Mesendoderm (in vitro differentiated cells): Measurements from ENCODE around the gene CYB561D1.
A peak's percentile ranks its signal among the peaks of the same experiment; 100 is the strongest.

Experiments used
- DNase-seq: peaks from one replicate; pipeline ENCODE4 v3.0.0; 2013
- H2AK5ac ChIP-seq: 2 replicates; pipeline ENCODE4 v1.6.1; 2013; ENCODE audit warnings: low read length, inconsistent platforms
- H2BK120ac ChIP-seq: 2 replicates; pipeline ENCODE4 v1.6.1; 2013; ENCODE audit warnings: low read depth, mild to moderate bottlenecking, low read length, moderate library complexity, mixed read lengths
- H2BK15ac ChIP-seq: replicated peaks from 2 replicates; pipeline ENCODE4 v1.6.1; 2013; ENCODE audit warnings: low read depth, mild to moderate bottlenecking, moderate library complexity
- H2BK5ac ChIP-seq: 2 replicates; pipeline ENCODE4 v1.6.1; 2013; ENCODE audit warnings: low read length, inconsistent platforms
- H3K18ac ChIP-seq: 2 replicates; pipeline ENCODE4 v1.6.1; 2013; ENCODE audit warnings: mild to moderate bottlenecking, low read length, mixed read lengths
- H3K23ac ChIP-seq: one replicate; pipeline ENCODE4 v1.6.1; 2013; ENCODE audit warnings: low read length
- H3K27ac ChIP-seq: 2 replicates; pipeline ENCODE4 v1.5.1; 2013; ENCODE audit warnings: low read depth, mild to moderate bottlenecking, inconsistent platforms, low read length, moderate library complexity
- H3K27me3 ChIP-seq: 2 replicates; pipeline ENCODE4 v1.6.1; 2013; ENCODE audit warnings: low read length, control low read depth, mild to moderate bottlenecking, inconsistent platforms; ENCODE audit not compliant: insufficient read depth, poor library complexity
- H3K36me3 ChIP-seq: 2 replicates; pipeline ENCODE4 v1.6.1; 2013; ENCODE audit warnings: low read length, inconsistent platforms; ENCODE audit not compliant: control insufficient read depth, insufficient read depth
- H3K4ac ChIP-seq: one replicate; pipeline ENCODE4 v1.6.1; 2013; ENCODE audit warnings: low read depth, mild to moderate bottlenecking, low read length, moderate library complexity
- H3K4me1 ChIP-seq: 2 replicates; pipeline ENCODE4 v1.6.1; 2013; ENCODE audit warnings: low read depth, low read length, inconsistent platforms; ENCODE audit not compliant: control insufficient read depth
- H3K4me2 ChIP-seq: 2 replicates; pipeline ENCODE4 v1.6.1; 2013; ENCODE audit warnings: low read length
- H3K4me3 ChIP-seq: 2 replicates; pipeline ENCODE4 v1.5.1; 2013; ENCODE audit warnings: mild to moderate bottlenecking, low read length
- H3K56ac ChIP-seq: one replicate; pipeline ENCODE4 v1.6.1; 2013; ENCODE audit warnings: low read length
- H3K79me1 ChIP-seq: 2 replicates; pipeline ENCODE4 v1.6.1; 2013; ENCODE audit warnings: low read length, inconsistent platforms
- H3K79me2 ChIP-seq: 2 replicates; pipeline ENCODE4 v1.6.1; 2013; ENCODE audit warnings: mild to moderate bottlenecking, low read length; ENCODE audit not compliant: control insufficient read depth, insufficient read depth
- H3K9ac ChIP-seq: 2 replicates; pipeline ENCODE4 v1.6.1; 2013; ENCODE audit warnings: low read length, inconsistent platforms
- H4K5ac ChIP-seq: one replicate; pipeline ENCODE4 v1.6.1; 2013; ENCODE audit warnings: low read length
- H4K8ac ChIP-seq: one replicate; pipeline ENCODE4 v1.6.1; 2013; ENCODE audit warnings: low read depth, mild to moderate bottlenecking, control low read depth, low read length, moderate library complexity
- WGBS: extraction: QIAGEN DNeasy Blood & Tissue Kit; methylation state at CpG from one replicate; pipeline ENCODE4 v1.1.7; 2013; ENCODE audit warnings: low lambda C conversion rate, missing lambda C conversion rate; ENCODE audit not compliant: insufficient coverage; ENCODE audit errors: extremely low coverage; 5-methylcytosine and 5-hydroxymethylcytosine counted together

Gene CYB561D1

GRCh38 chr1:109482242-109482641, 11.7 kb upstream of the CYB561D1 start:
- H3K27ac ChIP-seq, result no peak overlapping the region
- no peak overlapping the region for H3K18ac ChIP-seq
- no peak overlapping the region for H4K8ac ChIP-seq
- no peak overlapping the region for H2AK5ac ChIP-seq
- peak; percentile 67 for DNase-seq
- no peaks in the 10 kb centered on the region for H3K79me2 ChIP-seq
- no peak overlapping the region for H3K4me3 ChIP-seq
- H2BK5ac ChIP-seq, result no peak overlapping the region
- no peak overlapping the region for H3K4me2 ChIP-seq
- H3K4me1 ChIP-seq, result peaks cover 12% of the 10 kb centered on the region
- peaks cover 3% of the 10 kb centered on the region for H3K79me1 ChIP-seq
- H3K27me3 ChIP-seq, result no peaks in the 10 kb centered on the region
- H3K36me3 ChIP-seq, result no peaks in the 10 kb centered on the region
- no peak overlapping the region for H4K5ac ChIP-seq
- no peak overlapping the region for H2BK15ac ChIP-seq
- no peak overlapping the region for H3K56ac ChIP-seq
- no peak overlapping the region for H3K23ac ChIP-seq
- no peak overlapping the region for H3K9ac ChIP-seq
- H2BK120ac ChIP-seq, result no peak overlapping the region
- no peak overlapping the region for H3K4ac ChIP-seq

GRCh38 chr1:109482791-109483671, 10.9 kb upstream of the CYB561D1 start:
- Histone ChIP-seq H3K79me2 (no peaks in the 10 kb centered on the region), H2AK5ac (no peak overlapping the region), H3K27ac (no peak overlapping the region)

GRCh38 chr1:109483672-109484518, 10.0 kb upstream of the CYB561D1 start, which contains the start of gene ATXN7L2:
TSS of gene ATXN7L2 (plus strand) at chr1:109483905. CDS start at chr1:109483954, 49 bp downstream.
- Histone ChIP-seq H3K27me3 (no peaks in the 10 kb centered on the region), H4K8ac (no peak within 1 kb of the TSS), H3K36me3 (no peaks in the 10 kb centered on the region), H2BK15ac (no peak within 1 kb of the TSS), H3K27ac (no peak within 1 kb of the TSS), H2BK120ac (no peak within 1 kb of the TSS), H4K5ac (peak within 1 kb of the TSS; percentile 65), H3K4ac (no peak within 1 kb of the TSS), H3K18ac (peak within 1 kb of the TSS; percentile 68), H3K4me2 (peak within 1 kb of the TSS; percentile 100), H2BK5ac (peak within 1 kb of the TSS; percentile 48), H3K56ac (peak within 1 kb of the TSS; percentile 93), H3K4me3 (peak within 1 kb of the TSS; percentile 81), H2AK5ac (no peak within 1 kb of the TSS), H3K79me2 (no peaks in the 10 kb centered on the region), H3K4me1 (peaks cover 12% of the 10 kb centered on the region), H3K9ac (peak within 1 kb of the TSS; percentile 73), H3K23ac (no peak within 1 kb of the TSS), H3K79me1 (peaks cover 3% of the 10 kb centered on the region)
- no CpG with 5 or more reads among the region's 73 CpGs for WGBS
- peak; percentile 95 for DNase-seq

More at GRCh38 chr1:109482791-109483671, 10.9 kb upstream of the CYB561D1 start:
- peaks cover 12% of the 10 kb centered on the region for H3K4me1 ChIP-seq
- H3K4me3 ChIP-seq, result peak overlapping the region; percentile 81
- no peak overlapping the region for H3K18ac ChIP-seq
- H2BK5ac ChIP-seq, result peak overlapping the region; percentile 48
- no peaks in the 10 kb centered on the region for H3K36me3 ChIP-seq
- H3K4me2 ChIP-seq, result peak overlapping the region; percentile 100
- DNase-seq, result no peak
- WGBS, result no CpG with 5 or more reads among the region's 29 CpGs
- H2BK120ac ChIP-seq, result no peak overlapping the region
- no peak overlapping the region for H2BK15ac ChIP-seq
- H3K79me1 ChIP-seq, result peaks cover 3% of the 10 kb centered on the region
- peak overlapping the region; percentile 83 for H3K56ac ChIP-seq
- H3K9ac ChIP-seq, result peak overlapping the region; percentile 68
- H3K4ac ChIP-seq, result no peak overlapping the region
- H3K23ac ChIP-seq, result no peak overlapping the region
- H3K27me3 ChIP-seq, result no peaks in the 10 kb centered on the region
- no peak overlapping the region for H4K8ac ChIP-seq
- H4K5ac ChIP-seq, result no peak overlapping the region

GRCh38 chr1:109484519-109484975, 9.3 kb upstream of the CYB561D1 start:
- H2AK5ac ChIP-seq, result no peak overlapping the region

GRCh38 chr1:109485001-109485400, 8.9 kb upstream of the CYB561D1 start:
- H3K18ac ChIP-seq, result no peak overlapping the region
- DNase-seq, result peak; percentile 48
- H2BK15ac ChIP-seq, result no peak overlapping the region
- H3K23ac ChIP-seq, result no peak overlapping the region
- H3K79me2 ChIP-seq, result no peaks in the 10 kb centered on the region
- no CpG with 5 or more reads among the region's 3 CpGs for WGBS
- no peak overlapping the region for H4K8ac ChIP-seq
- no peak overlapping the region for H4K5ac ChIP-seq
- peaks cover 12% of the 10 kb centered on the region for H3K4me1 ChIP-seq
- no peak overlapping the region for H3K27ac ChIP-seq
- H3K27me3 ChIP-seq, result no peaks in the 10 kb centered on the region
- no peak overlapping the region for H2BK5ac ChIP-seq
- H3K4me3 ChIP-seq, result no peak overlapping the region
- H2AK5ac ChIP-seq, result no peak overlapping the region
- peaks cover 3% of the 10 kb centered on the region for H3K79me1 ChIP-seq
- peak overlapping the region; percentile 87 for H3K4me2 ChIP-seq
- no peak overlapping the region for H3K4ac ChIP-seq
- no peak overlapping the region for H2BK120ac ChIP-seq
- H3K36me3 ChIP-seq, result no peaks in the 10 kb centered on the region
- H3K56ac ChIP-seq, result peak overlapping the region; percentile 93
- H3K9ac ChIP-seq, result peak overlapping the region; percentile 63

More at GRCh38 chr1:109484519-109484975, 9.3 kb upstream of the CYB561D1 start:
- Histone ChIP-seq H3K23ac (no peak overlapping the region), H4K8ac (no peak overlapping the region), H3K4me1 (peaks cover 12% of the 10 kb centered on the region), H3K4me3 (peak overlapping the region; percentile 28), H3K9ac (peak overlapping the region; percentile 63), H3K27me3 (no peaks in the 10 kb centered on the region), H2BK120ac (no peak overlapping the region), H3K79me2 (no peaks in the 10 kb centered on the region), H3K4ac (no peak overlapping the region), H3K27ac (no peak overlapping the region), H3K56ac (peak overlapping the region; percentile 93), H3K36me3 (no peaks in the 10 kb centered on the region), H2BK5ac (peak overlapping the region; percentile 18), H3K79me1 (peaks cover 3% of the 10 kb centered on the region), H2BK15ac (no peak overlapping the region), H3K18ac (no peak overlapping the region), H4K5ac (no peak overlapping the region), H3K4me2 (peak overlapping the region; percentile 87)
- peak; percentile 57 for DNase-seq
- no CpG with 5 or more reads among the region's 15 CpGs for WGBS
